Stimulated activated CD4-positive, alpha-beta T cell treated with anti-CD3 and anti-CD28 coated beads, Interleukin-12 subunit alpha, Interleukin-12 subunit beta, amount 100 ng/mL, for 24 hours (primary cell): Measurements from ENCODE around the gene RGS2.
A peak's percentile ranks its signal among the peaks of the same experiment; 100 is the strongest.

Source experiments
- DNase-seq, 2 experiments: peaks; one replicate each; pipeline ENCODE4 v3.0.0-alpha.2; 2020; ENCODE audit warnings: low read depth in 2 of 2

The RGS2 gene

GRCh38 chr1:192795916-192796618 lies 12.8 kb upstream of the RGS2 start:
- DNase-seq = no peak

DNA sequence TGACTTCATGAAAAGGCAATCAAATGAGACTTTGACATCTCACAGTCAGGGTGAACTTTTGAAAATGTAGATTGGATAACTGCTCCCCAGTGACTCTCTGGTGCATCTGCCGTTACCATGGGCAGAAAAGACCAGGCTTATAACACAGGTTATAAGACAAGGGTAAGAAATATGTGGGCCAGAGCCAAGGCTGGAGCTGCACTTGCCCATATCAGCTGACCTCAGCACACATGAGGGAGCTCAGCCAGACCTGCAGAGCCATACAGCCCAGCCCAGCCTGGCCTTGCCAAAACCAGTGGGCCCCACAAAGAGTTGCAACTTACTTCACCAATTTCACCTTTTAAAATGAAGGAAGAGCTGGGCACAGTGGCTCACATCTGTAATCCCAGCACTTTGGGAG lies 11.7 kb upstream of the RGS2 start:
- DNase-seq = no peak

GRCh38 chr1:192797891-192798290 lies 10.9 kb upstream of the RGS2 start:
- no peak for DNase-seq

GRCh38 chr1:192801451-192801850 lies 7.4 kb upstream of the RGS2 start:
- no peak for DNase-seq

- DNase-seq = no peak
Measured at GRCh38 chr1:192802406-192802805, 6.4 kb upstream of the RGS2 start.

GRCh38 chr1:192803501-192803900 lies 5.3 kb upstream of the RGS2 start:
- DNase-seq = no peak

DNA sequence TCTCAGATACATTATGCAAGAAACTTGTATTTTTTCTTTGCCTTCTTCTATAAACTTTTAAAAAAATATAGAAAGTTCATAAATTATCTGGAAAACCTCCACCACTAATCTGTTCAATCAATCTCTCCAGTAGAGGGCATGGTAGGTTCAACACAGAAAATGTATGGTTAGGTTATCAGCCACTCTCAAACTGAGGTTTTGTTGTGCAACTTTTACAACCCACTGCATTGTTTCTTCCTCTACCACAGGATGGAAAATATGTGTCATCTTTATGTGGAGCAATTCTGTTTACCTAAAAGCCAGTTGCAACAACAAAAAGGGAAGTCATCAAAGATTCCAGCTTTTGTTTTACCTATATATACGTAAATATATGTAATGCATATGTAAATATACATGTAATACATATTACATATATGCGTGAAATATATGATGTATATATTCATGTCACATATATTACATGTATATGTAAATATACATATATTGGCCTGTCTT lies 3.0 kb upstream of the RGS2 start:
- no peak for DNase-seq

DNA sequence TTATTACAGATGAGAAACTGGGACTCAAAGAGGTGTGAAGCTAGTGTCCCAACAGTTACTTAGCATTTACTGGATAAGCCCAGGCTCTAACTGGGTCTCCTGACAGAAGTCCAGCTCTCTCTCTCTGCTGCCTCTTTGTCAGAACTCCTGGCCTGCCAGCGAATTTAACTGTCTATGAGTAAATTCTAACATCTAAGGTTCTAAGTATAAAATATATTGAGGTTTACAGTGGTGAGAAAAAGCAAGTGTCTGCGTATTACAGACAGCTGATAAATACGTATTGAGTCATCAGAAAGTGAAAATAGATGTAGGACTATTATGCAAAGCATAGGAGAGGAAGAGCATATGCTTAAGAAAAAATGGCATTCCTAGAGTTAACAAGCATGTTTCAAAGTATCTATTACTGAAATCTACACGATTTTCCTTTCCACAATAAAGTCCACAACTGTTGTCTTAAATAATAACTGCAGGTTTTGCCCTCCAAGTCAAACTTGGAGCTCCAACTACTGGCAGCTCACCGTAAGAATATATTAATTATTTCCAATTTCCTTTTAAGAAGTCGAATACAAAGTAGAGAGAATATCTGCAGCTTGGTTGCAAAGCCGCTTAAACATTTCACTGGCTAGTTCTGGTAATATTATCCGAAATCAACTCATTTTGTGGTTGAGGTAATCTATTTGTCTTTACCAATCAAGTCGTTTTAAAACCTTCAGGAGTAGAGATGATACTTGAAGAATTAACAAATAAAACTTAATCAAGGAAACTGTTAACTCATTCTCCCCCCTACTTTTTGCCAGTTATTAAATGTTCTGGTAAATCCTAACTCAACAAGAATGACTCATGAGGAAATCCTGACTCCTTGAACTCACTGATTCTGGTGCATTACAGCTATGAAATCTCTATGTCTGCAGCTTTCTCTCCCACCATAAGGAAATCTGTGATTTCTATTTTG lies 1.4 kb upstream of the RGS2 start:
- no peak for DNase-seq

GRCh38 chr1:192808163-192808517 lies 699 bp upstream of the RGS2 start:
- no peak for DNase-seq

DNA sequence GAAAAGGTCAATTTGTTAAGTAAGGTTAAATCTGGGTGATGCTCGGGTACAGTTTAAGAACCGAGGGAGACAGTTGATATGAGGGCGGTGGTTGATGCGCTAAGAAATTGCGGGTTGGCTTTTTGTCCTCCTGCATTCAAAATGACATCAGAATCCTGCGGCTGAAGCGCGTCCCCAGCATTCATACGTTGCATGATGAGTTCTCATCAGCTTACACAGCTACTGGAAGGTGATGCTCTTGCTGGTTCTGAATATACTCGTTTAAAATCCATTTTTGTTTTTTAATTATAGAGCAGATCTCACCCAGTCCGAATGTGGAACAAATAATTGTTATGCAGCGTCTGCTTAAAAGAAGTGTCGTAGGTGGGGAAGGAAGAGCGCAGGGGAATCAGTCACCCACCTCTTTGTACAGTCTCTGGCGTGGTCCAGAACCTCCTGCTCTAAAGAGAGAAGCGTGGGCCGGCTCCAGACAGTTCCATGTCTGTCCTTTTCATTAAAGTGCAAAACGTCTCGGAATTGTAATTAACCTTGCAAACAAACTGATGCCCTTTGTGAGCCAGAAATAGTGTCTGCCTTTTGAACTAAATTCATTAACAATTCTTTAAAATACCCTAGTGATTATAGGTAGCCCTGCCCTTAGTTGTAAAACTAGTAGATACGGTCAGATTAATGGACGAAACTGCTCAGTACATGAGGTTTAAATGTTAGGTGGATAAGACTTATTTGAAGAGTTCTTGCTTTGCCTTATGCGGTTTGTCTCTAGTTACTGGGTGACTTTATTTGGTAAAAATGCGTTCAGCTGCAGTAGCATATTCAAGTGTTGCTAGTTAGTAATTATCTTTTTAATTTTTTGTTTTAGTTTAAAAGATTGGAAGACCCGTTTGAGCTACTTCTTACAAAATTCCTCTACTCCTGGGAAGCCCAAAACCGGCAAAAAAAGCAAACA lies 741 bp downstream of the RGS2 start:
- DNase-seq = peak; percentile 24 to 29

- no peak for DNase-seq
Measured at GRCh38 chr1:192810253-192810880, 1.5 kb downstream of the RGS2 start.

DNA sequence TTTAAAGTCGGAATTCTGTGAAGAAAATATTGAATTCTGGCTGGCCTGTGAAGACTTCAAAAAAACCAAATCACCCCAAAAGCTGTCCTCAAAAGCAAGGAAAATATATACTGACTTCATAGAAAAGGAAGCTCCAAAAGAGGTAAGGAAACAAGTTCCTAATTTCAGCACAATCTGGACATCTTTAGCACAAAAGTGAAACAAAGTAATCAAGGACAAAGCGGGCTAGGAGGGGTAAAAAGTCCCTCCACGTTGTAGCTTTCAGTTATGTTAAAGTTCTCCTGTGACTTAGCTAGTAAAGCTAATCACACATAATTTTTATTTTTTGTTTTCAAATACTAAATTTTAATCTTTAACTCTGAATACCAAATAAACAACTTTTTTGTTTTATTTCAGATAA lies 2.2 kb downstream of the RGS2 start:
- DNase-seq = no peak

DNA sequence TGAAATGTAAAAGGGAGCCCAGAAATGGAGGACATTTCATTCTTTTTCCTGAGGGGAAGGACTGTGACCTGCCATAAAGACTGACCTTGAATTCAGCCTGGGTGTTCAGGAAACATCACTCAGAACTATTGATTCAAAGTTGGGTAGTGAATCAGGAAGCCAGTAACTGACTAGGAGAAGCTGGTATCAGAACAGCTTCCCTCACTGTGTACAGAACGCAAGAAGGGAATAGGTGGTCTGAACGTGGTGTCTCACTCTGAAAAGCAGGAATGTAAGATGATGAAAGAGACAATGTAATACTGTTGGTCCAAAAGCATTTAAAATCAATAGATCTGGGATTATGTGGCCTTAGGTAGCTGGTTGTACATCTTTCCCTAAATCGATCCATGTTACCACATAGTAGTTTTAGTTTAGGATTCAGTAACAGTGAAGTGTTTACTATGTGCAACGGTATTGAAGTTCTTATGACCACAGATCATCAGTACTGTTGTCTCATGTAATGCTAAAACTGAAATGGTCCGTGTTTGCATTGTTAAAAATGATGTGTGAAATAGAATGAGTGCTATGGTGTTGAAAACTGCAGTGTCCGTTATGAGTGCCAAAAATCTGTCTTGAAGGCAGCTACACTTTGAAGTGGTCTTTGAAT lies 2.9 kb downstream of the RGS2 start:
- no peak for DNase-seq

DNA sequence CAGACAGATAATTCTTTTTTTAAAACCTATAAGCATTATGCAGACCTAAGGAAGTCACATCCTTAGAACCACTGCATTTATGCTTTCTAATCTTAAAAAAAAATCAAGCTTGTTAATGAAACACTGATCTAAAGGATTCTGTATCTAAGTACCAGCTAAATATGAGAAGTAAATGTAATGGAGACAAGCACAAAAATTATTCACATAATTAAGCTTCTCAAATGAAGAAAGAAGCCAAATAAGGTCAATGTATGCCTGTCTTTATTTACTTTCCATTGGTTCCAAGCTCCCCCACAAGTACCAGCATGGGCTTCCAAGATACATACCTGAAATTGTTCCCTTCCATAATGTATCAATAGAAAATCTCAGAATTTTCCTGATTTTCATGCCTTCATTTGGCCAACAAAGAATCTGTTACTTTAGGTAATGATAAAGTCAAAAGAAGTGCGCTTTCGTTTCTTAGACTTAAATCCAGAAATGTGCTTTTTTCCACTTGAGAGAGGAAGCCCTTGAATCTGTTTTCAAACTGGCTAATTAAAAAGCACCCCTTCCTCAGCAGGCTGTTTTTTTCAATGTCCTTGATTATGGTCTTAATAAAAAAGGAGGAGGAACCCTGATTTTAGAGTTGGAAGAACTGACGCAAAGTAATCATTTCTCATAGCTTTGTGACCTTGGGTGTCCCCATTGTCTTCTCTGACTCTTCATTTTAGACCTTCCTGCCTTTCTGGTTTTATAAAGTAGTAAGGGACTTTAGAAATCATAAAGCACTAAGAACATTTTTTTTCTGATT lies 3.8 kb downstream of the RGS2 start:
- no peak for DNase-seq

DNA sequence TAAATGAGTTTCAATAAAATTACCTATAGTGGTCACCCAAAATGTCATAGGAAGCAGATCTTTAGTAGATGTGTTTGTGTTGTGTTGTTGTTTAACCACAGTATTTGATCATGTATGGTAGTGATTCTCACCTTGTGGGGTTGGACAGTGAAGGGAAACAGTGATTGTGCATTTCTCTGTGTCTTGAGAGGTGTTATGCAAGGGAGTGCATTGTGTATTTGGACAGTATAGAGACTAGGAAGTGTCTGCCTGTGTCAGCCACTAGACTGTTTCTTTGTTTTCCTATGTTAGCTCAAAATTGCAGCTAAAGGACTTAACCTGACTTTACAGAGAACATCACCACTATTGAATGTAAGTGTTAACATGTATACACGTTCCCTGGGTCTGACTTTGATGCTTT lies 6.0 kb downstream of the RGS2 start:
- DNase-seq = no peak

GRCh38 chr1:192817246-192817645 lies 8.4 kb downstream of the RGS2 start:
- no peak for DNase-seq

- DNase-seq = no peak
Measured at GRCh38 chr1:192821296-192821695, 12.5 kb downstream of the RGS2 start.

DNA sequence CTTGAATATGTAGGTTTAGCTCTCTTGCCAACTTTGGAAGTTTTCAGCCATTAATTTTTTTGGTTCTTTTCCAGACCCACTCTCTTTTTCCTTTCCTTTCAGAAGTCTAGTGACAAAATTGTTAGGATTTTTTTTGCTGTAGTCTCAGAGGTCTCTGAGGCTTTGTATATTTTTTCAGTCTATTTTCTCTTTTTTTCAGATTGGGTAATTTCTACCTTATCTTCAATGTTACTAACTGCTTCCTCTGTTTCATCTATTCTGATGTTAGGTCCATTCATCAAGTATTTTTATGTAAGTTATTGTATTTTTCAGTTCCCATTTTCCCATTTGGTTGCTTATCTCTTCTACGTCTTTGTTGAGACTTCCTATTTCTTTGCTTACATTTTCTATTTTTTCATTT lies 15.7 kb downstream of the RGS2 start:
- no peak for DNase-seq

GRCh38 chr1:192826791-192827546 lies 18.1 kb downstream of the RGS2 start:
- no peak for DNase-seq
